ENCODE measurements around the gene PTCHD1.

The PTCHD1 gene

DNA sequence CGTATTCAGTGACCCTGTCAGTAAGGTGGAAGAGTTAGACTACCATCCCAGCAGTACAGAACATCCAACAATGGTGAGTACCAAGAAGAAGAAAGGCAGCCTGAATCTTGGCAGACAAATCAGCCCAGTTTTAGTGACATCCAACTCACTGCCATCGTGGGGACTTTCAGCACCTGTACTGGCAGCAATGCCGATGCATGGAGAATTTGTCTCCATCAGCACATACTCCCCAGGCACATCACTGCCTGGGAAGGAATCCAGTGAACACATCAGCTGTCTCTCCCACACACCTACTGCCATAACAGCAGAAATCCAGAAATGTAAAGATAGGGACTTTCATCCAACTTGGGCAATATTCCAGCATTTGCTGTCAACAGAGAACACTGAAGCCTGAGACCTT, 29.8 kb downstream of the PTCHD1 start:
- DNase-seq, result no peak

DNA sequence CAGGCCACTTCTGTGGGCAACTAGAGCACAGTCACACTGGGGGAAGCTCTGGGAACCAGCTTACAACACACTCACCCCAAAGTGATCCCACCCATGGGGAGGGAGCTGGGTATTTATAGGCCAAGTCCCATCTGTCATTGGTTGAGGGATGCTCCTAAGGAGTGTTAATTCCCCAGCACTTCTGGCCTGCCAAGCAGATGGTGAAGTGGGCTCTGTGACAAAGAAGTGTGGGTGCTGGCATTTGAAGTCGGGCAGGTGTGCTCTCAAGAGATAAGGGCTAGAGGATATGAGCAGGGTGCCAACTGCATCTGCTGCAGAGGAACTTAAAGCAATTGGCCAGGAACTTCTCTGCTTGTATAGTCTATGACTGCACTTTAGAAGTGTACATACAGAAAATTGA, 30.9 kb downstream of the PTCHD1 start:
- no peak for DNase-seq

DNA sequence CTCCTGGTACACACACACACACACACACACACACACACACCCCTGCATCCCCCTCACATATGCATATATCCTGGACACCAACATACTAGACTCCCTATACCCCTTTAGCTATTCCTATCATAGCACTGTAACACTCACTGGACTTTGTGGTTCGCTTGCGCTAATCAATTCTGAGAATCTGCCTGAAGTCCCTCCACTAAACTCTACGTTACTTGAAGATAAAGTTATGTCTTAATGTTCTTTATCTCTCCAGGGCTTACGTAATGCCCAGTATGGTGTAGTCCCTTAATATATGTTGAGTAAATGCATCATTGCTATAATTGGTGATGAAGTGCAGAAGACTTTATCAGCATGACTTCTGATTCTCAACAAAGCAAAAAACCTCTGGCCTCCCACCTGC, 32.3 kb downstream of the PTCHD1 start:
- no peak for DNase-seq

DNA sequence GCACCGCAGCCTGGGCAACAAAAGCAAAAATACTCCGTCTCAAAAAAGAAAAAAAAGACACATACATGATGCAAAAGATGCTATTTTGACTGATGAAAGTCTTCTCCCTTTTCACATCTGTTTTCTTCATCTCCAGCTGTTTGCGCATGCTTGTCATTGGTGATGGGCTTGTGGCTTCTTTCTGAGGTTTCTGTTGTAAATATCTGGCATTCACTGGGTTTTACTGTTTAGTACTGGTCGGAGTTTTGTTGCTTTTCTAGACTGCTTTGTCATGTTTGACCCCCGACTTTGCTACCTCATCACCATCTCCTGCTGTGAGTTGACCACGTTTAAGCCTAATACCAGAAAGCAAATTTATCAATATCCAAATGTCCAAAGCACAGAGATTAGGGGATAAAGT, 34.4 kb downstream of the PTCHD1 start:
- DNase-seq, result no peak

DNA sequence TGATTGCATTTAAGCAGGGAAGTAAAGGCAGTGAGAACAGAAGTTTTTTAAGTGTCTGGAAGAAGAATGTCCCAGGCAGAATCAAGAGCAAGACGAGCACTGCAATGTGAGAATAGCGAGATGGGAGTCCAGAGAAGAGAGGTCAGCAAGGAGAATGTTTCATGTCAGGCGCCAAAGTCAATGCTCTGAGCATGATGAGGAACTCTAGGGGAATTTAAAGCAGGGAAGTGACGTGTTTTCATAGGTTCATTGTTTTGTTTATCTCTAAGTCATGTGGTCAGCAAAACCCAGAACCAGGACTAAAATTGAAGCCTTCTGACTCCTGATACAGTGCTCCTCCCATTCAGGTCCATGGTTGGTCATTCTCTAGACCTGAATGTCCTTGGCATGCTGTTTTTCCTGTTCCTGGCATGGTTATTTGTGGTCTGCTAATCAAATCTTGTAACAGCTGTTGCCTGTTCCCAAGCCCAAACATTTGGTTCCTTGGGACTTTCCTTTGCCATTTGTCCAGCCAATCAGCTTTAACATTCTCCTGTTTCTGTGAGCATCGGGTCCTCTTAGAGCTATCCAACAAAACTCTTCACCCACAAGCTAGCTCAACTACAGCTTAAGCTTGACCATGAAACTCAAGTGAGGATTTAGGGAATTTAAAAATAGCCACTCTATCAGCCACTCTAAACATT, 37.7 kb downstream of the PTCHD1 start:
- no peak for DNase-seq

DNA sequence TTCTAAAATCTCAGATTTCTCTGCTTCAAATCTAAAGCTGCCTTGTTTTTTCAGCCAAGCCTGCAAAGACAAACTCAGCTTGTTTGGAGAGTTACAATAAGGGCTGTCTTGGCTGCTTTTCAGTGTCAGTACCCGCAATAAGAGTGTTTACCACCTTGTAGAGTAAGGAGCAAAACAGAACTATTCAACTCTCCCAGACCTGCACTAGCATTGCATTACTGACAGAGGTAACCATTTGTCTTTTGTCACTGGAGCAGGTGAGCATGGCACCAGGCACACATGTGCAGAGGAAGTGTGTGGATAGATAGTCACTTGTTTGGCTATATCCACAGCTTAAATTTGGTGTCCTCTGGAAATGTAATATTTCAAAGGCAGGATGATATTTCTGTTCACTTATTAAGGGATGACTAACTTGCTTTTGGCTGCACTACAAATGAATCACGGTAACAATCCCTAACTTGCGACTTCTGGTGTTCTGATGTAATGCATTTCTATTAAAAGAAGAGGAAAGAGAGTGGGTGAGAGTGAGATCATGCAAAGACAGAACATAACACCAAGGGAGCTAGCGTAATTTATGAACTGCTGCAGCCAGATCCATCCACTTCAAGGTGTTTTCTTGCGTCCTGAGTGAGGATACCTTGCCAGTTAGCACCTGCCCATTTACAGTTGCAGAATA, 38.6 kb downstream of the PTCHD1 start:
- DNase-seq, result no peak

DNA sequence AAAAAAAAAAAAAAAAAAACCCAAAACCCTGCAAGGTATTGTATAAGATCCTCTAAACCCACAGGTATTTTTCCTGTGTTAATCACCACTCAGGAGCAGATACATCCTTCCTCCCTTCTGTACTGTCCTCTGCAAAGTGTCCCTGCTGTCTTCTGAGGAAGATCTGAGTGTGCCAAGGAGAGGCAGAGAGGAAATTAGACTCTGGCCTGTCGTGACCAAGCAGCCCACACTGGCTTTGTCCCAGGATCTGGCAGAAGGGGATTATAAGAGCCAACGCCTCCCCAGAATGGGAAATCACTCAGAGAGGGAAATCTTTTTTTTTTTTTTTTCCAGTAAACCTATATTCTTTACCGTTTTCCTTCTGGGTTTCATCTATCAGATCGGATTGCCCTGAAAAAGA, 39.6 kb downstream of the PTCHD1 start:
- DNase-seq, result no peak

DNA sequence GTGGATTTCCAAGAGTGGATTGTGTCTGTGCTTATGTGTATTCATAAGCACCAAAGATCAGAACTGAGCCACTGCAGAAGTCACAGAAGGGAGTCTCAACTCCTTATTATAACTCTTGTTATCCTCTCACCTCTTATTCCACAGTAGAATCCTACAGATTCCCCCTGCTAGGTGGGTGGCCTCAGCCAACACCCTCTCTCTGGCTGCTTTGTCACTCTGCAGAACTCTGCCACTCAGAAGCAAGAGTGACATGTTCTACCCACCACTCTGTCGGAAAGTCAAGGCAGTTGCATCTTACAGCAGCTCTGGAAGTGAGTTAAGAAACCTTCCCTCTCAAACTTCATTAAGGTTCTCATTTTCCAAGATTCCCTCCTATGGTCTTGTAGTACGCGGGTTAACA, 41.9 kb downstream of the PTCHD1 start:
- DNase-seq, result no peak

DNA sequence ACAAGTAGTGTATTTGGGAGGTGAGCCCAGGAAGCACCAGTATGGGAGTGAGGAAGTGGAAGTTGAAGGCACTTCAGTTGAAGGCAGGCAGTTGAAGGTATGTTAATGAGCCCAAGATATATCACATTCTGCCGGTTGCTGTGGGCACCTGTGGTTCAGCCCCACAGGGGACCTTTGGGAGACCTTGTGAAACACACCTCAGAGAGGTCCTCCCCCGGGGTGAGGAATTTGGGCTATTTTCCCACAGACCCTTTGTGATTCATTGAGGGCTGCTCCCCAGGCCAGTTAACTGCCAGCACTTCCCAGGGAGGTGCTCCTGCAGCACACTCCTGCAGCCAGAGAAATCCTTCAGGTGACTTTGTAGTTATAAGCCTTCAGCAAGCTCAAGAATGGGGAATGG, 45.9 kb downstream of the PTCHD1 start:
- no peak for DNase-seq

DNA sequence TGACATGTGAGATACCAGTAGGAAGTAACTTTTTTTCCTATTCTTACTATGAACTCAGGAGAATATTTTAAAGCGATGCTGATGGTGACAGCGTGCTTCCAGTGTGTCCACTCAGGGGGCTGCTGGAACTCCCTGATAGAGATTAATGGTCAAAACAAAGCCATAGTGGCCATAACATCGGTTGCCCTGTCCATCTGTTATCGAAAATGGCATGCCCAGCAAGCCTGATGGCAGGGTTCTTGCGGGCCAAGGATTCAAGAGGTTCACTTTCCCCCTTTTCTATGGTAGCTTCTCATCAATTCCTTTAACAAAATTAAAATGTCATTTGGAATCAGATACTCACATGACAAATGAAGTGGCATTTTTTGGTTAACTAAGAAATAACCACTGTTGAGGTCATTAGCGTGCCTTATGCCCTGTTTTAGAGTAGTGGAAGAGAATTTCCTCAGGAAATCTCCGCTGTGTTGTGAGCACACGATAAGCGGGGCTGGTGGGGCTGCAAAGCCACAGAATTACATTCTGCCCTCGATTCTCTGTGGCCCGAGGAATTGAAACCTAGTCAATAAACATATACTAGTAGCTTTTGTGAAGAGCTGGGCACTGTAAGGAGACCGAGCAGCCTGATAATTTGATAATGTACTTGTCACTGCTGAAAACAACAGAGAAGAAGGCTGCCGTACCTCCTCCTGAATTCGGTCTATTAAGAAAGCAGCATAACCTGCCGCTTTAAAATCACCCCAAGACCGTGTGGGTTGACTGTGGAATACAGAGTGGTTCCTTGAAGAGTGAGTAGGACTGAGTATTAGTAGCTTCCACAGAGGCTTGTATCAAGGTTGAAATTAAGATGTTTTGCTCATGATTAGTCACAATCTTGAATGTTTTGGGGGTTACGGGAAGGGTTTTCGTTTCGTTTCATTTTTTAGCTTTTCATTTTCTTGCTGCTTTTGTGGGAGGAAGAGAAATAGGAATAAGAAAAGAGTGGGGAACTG, 46.7 kb downstream of the PTCHD1 start:
- no peak for DNase-seq

DNA sequence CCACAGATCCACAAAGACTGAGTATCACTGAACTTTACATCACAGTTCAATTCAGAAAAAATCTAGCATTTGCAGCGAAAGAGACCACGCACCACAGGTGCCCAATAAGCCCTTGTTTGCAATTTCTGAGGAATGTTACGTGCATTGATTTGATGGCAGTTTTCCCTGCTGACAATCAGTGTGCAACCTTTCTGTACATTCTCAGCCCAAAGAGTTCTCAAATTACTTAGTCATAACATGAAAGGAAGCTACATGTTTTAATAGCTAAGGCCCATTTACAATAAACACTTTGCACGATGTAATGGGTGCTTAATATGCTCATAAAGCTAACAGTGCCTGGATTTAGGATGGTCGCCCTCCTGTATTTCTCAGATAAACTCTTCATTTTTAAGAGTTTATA, 47.9 kb downstream of the PTCHD1 start:
- no peak for DNase-seq

DNA sequence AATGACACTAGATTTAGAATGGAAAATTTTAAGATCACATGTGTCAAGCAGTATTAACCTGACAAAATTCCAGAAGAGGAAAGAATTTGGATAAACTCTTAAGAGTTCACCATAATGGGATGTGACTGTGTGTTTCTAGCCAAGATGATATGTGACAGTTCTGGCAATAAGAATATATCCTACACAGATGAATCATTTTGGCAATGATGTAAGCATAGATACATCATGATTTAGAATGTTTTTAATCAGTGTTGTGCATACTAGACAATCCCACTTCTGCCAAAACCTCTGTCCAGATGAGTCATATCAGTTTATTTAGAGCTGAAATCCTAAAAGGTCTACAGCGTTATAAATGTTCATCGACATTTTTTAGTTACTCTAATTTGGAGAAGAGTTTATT, 48.8 kb downstream of the PTCHD1 start:
- DNase-seq, result no peak

DNA sequence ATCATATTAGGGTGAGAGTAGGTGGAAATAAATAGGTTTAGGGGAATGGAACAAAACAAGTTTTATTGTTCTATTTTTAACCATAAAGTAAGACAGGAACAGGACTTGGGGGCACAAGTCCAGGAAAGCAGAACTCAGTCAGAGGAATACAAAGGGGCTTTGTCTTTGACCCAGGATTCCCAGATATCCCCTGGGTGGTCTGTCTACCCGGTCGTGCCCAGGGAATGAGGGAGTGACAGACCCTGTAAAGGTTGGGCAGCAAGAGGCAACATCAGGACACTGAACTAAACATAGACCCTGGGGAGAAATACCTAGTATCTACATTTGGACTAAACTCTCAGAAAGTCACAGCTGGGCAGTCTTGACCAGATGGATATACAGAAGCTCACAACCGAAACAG, 50.6 kb downstream of the PTCHD1 start:
- DNase-seq, result no peak

DNA sequence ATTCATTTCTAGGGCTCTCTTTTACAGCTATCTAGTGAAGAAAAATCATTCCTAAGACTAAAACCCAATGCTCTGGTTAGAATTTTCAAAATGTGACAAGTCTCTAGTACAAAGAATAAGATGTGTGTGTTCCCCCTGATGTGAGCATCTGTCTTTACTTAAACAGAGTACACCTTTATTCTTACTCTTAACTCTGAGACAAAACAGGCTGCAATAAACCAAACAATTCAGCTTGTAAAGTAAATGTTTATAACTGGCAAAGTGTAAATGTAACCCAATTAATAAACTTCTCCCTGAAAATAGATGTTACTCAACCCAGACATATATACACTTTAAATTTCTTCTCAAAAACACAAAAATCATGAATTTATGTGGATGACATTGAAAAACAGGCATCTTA, 51.6 kb downstream of the PTCHD1 start:
- DNase-seq, result no peak

DNA sequence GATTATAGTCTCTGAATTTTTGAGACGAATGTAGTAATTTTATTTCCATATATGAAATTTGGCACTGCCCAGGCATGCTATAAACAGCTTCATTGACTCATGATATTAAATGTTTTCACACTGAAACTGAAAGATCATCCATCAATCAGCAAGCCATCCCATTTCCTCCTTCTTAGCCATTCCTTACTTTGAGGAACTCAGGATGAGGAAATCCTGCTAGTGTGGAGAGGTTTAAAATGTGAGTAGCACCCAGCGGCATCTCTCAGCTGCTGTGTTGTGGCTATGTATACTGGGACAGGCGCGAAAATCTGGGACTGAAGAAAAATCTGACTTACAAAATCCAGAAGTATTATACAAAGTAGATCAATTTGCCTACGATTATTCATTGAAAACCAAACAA, 52.1 kb downstream of the PTCHD1 start:
- DNase-seq, result no peak

DNA sequence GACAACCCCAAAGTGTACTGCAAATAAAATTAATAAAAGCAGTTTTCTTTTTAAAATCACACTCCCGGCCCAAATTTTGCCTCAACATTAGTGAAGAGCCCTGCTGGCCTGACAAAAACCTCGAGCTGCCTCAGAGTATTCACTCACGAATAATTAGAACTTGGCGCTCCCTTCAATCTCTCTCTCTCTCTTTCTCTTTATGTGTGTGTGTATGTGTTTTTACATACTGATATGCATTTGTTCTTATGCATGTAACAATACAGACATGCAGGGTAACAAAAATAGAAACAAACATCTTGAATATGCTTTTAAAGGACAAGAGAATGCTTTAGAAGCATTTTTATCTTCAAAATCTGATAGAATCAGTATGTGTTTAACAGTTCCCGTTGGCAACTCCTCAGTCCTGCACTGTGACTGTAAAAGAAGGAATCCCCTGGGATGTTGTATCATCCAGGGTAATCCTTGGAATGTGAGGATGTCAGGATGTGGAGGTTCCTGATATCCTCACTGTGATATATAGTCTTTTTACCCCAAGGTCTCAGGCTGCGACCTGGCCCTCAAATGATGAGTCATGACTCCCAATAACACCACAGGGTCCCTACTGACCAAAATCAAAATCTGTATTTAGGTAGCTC, 53.0 kb downstream of the PTCHD1 start:
- DNase-seq, result no peak

DNA sequence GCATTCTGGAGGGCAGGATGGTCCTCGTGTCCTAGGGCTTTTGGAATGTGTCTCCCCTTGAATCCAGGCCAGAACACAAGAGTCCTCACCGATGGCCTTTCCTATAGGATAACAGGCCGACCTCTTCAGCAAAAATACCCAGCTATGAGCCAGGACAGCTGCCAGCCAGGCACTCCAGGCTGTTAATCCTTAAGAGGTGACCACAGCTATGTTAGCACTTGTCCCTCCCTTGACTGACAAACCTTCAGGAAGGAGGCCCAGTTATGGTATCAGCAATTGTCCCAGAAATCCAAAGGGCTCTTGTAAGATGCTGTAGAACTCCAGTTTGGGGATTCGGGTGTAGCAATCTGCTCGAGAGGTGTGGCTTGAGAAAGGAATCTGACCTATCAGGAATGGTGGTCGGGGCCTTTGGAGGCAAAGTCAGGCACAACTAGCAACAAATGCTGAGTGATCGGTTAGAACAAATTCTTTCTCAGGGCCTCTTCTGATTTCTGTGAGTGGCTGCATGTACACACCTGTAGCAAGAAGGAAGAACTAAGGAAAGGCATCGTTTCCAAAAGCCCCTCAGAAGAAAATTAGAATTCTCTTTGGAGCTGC, 54.6 kb downstream of the PTCHD1 start:
- DNase-seq, result no peak

DNA sequence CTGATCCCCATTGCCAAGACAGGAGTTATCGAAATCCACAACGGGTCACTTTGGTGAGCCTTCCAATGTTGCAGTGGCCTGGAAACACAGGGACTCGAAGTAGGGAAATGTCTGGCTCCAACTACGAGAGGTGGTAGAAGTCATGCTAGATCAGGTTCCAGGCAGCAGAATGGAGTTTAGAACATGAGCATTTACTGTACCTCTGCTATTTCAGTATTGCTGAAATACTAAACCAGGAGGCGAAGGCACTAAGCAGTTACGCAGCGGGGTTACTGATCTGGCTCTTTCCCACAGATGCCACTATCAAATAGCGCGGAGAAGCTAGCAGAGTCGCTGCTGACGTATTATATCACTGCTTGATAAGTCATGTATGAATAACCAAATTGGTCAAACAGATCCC, 56.3 kb downstream of the PTCHD1 start:
- no peak for DNase-seq

DNA sequence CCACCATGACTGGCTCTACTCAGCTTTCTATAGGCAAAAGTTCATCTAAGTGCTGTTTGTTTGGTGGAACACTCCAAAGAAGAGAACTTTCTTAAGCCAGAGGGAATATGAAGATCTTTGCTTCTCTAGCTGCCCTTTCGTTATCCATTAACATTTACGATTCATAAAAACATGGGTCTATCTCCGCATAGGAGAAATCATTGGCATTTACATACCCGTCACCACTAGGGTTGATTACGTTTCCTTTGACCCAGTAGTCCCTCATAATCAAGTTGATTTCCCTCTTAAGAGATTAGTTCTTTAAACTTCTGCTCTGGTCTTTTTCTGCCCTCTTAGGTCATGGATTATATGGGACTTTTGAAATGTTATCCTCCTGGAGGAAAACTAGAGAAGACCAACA, 57.5 kb downstream of the PTCHD1 start:
- DNase-seq, result no peak

DNA sequence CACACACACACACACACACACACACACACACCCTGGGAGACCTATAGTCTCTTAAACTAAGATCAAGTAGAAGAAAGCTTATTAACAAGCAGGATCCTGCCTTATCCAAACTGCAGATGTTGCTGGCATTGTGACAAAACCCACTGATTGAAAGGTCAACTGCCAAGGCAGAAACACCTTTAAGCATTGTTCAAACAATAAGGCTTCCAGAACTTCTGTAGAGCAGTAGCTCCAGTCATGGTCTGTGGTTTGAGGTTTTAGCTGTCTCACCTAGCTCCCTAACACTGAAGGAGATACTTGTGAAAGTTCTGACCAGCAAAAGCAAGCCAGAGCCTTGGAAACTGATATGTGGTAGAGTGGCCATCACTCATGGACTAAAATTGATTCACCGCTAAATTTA, 59.8 kb downstream of the PTCHD1 start:
- no peak for DNase-seq

DNA sequence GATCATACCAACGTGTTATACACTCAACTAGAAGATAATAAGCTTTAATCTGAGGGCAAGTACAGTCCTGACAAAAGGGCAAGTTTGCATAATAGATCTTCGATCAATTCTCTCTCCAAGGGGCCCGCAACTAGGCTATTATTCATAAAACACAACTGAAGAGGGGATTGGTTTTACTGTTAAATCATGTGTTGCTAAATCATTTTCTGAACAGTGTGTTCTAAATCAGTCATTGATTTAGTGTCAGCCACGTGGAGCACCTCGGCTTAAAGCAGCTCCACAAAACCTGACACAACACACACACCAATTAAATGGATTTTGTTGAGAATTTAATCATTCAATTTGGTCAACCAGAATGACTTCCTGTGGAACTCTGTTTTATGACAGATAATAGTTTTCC, 61.6 kb downstream of the PTCHD1 start:
- no peak for DNase-seq

DNA sequence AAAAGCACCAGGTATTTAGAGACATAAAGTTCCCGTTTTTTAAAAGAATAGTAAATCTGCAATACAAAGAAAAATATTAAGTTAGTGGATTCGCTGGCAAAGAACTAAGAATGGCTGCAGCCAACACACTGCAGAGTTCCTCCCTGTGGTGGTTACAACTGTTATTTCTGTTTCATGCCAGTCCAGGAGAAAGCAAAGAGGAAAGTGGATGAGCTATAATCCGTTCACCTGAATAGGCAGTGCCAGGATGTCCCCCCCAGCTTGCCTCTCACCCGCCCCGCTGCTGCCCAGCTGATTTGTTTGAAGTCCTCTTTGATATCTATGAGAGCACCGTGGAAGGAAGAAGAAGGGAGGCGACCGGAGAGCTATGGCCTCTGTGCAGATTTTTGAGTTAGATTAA, 63.9 kb downstream of the PTCHD1 start:
- no peak for DNase-seq

DNA sequence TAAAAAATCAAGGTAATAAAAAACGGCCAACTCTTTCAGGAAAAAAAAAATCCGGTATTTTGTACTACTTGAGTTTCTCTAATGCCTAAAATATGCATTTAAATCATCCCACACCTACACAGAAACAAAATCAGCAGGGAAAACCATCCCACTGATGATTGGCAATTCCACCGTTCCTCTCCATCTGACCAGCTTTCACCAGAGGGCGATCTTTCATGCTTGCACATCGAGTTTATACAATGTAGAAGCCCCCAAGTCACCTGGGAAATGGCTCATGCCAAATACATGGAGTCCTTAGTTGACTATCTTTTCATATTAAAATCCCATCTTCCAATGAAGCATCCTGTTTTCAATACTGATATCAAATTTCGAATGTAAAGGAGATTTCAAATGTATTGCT, 69.2 kb downstream of the PTCHD1 start:
- no peak for DNase-seq
